Measurements from ENCODE around the gene POPDC3.

GRCh38 chr6:105194591-105194990, 14.8 kb upstream of the POPDC3 start:
- TF ChIP-seq CTCF (IDR thresholded peaks at IDR 0.05) = no peak
- no peak for TF ChIP-seq POLR2AphosphoS5 (IDR thresholded peaks at IDR 0.05)
- no peak for TF ChIP-seq POLR2A (IDR thresholded peaks at IDR 0.05)

Measured in stomach (tissue), 4 donors.